Frontal cortex (tissue), 4 donors: ENCODE results near the gene KCNJ9. TPM values are rescaled to one million over a fixed set of nuclear protein-coding genes. Genes with fewer than 3 reads are reported as not detected.
A peak's percentile ranks its signal among the peaks of the same experiment; 100 is the strongest.

Experiments
- DNase-seq, 2 donors: peaks; one replicate each; pipeline ENCODE4 v3.0.0; 2012; ENCODE audit warnings: low spot score in 2 of 2
- FAIRE-seq: peaks from 2 replicates; lab custom pipeline; 2012; peaks lifted over from hg19 to GRCh38; lab: Jason Lieb, UNC
- total RNA-seq: library from RNA; depleted of rRNA; stranded (reverse); fragments of >200 nt; gene quantifications from one replicate; pipeline ENCODE4 v1.2.3, GENCODE V29; 2014
- donor health status: control.
- donor health status: control.
- donor health status: control.

Gene KCNJ9
- total RNA-seq, 1 donor from 2014 or later: 11.4 TPM

GRCh38 chr1:160085686-160086455 lies 4.5 kb downstream of the KCNJ9 start:
- DNase-seq (peak; percentile 87 to 89), FAIRE-seq (no peak)

DNA sequence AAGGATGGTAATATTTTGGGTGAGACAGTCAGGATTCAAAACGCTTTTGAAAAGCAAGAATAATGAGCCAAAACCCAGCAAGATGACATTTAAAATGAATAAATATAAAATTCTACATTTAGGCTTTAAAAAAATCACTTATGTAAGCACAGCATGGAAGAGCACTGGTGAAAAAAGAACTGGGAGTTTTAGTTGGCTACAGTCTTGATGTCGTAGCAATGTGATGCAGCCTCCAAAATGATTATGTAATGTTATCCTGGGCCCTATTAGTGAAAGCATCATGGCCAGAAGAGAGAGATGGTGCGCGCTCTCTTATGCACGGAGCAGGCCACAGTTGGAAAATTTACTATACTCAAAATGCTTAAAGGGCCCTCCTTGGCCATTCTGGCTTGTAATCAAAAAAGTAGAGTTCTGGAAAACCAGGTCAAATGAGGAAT lies 5.1 kb downstream of the KCNJ9 start:
- DNase-seq (no peak), FAIRE-seq (no peak)

GRCh38 chr1:160087118-160087662 lies 5.9 kb downstream of the KCNJ9 start:
- FAIRE-seq: no peak
- no peak for DNase-seq

- no peak for DNase-seq
- FAIRE-seq: no peak
These were observed 8.5 kb downstream of the KCNJ9 start for GRCh38 chr1:160089883-160090282.

GRCh38 chr1:160090760-160091159 lies 9.4 kb downstream of the KCNJ9 start:
- DNase-seq (no peak), FAIRE-seq (no peak)

- no peak for FAIRE-seq
- no peak for DNase-seq
These were observed 10.4 kb downstream of the KCNJ9 start for GRCh38 chr1:160091666-160092223.

DNA sequence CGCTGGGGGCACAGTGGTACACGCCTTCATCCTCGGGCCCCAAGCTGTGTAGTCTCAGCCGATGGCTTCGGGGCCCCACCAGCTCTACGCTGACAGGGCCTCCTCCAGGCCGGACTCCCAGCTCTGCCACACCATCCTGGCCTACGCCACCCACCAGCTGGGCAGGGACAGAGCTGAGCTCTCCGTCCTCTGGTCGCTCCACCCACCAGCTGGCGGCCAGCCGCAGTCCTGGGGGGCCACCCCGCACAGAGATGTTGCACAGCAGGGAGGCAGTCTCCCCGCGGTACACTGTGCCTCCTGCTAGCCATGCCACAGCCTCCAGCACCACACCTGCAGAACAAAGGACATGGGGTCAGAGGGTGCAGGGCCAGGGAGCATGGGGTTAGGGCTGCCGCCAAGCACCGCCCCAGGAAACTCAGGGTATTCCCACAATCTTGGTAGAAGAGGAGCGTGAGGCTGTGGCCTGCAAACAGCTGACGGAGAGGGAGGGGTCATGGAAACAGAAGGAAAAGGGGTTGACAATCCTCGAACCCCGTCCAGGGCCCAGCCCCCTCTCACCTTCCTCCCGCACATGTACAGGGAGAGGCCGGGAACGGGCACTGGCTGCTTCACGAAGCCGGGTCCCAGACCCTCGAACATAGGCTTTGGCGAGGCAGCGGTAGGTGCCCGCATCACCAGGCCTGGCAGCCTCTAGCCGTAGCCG lies 11.2 kb downstream of the KCNJ9 start:
- DNase-seq (peak in 1 of 2 donors; percentile 53), FAIRE-seq (no peak)

GRCh38 chr1:160093069-160093395 lies 11.7 kb downstream of the KCNJ9 start:
- no peak for FAIRE-seq

DNA sequence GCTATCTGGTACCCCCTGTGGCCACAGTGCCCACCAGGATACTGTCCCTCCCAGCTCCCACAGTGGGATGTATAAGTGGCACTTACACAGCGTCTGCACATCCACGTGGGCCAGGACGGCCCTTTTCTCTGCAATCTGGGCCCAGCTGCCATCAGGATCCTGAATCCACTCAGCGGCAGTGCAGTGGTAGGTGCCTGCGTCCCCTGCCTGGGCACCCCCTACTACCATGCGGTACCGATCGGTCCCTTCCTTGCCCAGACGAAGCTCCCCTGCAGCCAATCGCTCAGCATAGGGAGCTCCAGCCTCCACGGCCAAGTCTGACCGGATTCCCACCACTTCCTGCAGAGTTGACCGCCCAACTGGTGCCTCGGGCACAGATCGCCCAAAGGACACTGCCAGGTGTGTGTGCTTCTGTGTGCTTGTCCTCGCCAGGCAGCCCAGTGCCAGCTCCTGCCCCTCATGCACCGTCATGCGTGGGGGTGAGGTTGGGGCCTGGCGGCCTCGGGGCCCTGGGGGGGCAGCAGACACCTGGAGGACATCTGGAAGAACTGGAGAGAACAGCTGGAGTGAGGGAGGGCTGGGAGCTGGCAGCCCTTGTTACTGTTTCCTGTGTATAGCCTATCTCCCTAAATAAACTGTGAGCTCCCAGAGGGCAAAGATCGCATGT lies 12.4 kb downstream of the KCNJ9 start:
- FAIRE-seq (no peak), DNase-seq (no peak)

More at GRCh38 chr1:160093069-160093395, 11.7 kb downstream of the KCNJ9 start:
- DNase-seq: no peak

DNA sequence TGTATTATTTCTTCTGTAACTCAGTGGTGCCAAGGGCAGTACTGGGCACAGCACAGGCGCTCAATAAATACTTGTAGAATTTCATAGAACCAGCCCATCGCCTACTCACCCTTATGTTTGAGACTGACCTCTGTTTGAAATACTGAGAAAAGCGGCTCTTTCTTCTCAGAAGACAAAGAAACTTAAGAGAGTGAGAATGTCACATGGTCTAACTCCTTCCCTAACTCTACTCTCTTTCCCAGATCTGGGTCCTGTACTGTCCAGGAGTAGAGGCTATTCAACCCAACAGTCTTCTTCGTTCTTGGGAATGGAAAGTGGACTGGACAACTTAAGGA lies 12.9 kb downstream of the KCNJ9 start:
- DNase-seq: no peak
- no peak for FAIRE-seq

GRCh38 chr1:160094806-160095205 lies 13.5 kb downstream of the KCNJ9 start:
- DNase-seq (no peak), FAIRE-seq (no peak)

DNA sequence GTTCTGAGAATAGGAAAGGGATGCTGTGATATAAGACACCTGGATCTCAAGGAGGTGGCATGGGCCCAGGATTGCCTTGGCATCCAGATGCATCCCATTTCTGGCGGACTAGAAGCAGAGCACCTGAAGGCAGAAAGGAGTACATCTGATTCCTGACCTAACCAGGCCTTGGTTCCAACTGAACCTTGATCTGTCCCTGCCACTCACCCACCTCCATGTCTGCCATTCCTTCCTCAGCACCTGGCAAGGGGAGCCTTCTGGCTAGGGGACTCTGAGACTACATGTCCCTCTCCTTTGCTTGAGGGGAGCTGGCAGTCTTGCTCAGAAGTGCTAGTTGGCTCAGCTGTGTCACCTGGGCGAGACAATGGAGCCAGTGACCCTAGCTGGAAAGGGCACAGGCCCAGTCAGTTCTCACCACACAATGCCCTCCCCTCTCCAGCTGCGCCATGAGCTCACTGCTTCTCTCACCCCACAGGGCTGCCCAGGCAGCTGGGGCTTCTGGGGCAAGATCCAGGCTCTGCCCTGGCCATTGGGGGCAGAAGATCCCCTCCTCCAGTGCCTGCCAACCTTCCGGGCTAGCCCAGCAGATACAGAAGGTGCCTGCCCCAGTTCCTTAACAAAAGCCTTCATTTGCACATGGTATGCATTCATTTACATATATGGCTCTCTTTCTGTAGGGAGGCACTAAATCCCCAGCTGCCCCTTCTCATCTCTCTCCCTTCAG lies 14.2 kb downstream of the KCNJ9 start:
- DNase-seq (peak in 1 of 2 donors; percentile 70), FAIRE-seq (no peak)

- FAIRE-seq (no peak), DNase-seq (no peak)
These were observed 15.2 kb downstream of the KCNJ9 start for GRCh38 chr1:160096274-160097116.

DNA sequence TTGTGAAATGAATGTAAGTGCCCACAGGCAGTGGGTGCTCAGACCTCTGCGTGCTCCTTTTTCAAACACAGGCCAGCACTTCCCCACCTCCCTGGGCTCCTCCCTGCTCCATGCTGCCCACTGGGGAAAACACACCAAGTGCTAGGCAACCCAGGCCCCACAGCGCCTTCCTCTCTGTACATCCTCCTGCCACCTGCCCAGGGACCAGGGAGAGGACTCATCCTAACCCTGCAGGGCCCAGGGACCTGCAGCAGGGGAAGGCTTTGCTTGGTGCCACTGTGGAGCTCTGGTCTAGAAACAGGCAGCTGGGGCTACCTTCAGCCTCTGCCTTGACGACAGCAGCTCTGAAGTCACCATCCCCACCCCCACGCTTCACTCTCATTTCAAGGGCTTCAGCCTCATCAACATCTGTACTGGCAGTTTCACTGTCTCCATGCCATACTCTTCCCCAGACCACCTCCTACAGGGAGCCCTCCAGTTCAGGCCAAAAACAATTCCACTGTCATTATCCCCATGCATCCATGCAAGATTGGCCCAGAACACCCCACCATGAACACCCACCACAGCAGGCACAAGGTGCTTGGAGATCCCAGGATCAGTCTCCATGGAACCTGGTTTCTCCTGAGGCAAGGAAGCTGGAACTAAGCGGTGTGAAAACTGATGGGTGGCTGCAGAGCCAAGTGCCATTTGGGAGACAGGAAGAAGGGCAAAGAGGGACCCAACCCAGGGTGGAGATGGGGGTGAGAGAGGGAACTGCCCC lies 16.0 kb downstream of the KCNJ9 start:
- no peak for FAIRE-seq
- no peak for DNase-seq

- peak; percentile 81 to 86 for DNase-seq
- FAIRE-seq: no peak
These were observed 16.8 kb downstream of the KCNJ9 start, which contains the start of gene IGSF8 for GRCh38 chr1:160097911-160098851. Gene IGSF8 (minus strand): TSS chr1:160098619. CDS start chr1:160098472, 147 bp downstream.

DNA sequence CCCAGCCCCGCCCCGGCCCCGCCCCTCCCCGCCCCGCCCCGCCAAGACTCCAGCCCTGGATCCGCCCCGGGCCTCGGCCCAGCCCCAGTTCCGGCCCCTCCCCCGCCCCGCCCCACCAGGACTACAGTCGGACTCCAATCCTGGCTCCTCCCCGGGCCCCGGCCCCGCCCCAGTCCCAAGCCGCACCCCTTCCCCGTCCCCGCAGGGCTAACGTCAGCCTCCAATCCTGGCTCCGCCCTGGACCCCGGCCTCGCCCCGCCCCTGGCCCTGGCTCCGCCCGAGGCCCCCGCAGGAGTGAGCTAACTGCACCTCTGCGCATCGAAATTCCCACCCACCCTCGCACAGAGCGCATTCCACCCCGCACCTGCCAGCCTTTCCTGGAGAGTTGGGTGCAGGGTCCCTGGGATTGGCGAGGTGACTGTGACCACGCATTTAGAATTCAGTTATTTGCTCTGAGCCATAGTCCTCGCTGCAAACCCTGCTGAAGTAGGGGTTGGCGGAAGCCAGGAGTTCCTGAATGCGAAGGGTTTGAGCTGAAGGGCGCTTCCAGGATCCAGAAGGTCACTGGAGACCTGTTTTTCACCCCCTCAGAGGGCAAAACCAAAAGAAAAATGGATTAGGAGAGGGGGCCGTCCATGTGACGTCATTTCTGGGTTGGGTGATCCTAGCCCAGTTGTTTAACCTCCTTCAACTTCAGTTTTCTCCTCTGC lies 17.7 kb downstream of the KCNJ9 start:
- no peak for FAIRE-seq

More for the DNA sequence above, 17.7 kb downstream of the KCNJ9 start:
- DNase-seq: peak; percentile 92 to 95
